Measurements from ENCODE around the gene MED19.
A peak's percentile ranks its signal among the peaks of the same experiment; 100 is the strongest.
"Not testable (repeated sequence)": the region's sequence is repeated elsewhere in the genome, so short reads cannot be mapped to it uniquely, and the experiment has no call there.

Gene MED19, protein sequence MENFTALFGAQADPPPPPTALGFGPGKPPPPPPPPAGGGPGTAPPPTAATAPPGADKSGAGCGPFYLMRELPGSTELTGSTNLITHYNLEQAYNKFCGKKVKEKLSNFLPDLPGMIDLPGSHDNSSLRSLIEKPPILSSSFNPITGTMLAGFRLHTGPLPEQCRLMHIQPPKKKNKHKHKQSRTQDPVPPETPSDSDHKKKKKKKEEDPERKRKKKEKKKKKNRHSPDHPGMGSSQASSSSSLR

DNA sequence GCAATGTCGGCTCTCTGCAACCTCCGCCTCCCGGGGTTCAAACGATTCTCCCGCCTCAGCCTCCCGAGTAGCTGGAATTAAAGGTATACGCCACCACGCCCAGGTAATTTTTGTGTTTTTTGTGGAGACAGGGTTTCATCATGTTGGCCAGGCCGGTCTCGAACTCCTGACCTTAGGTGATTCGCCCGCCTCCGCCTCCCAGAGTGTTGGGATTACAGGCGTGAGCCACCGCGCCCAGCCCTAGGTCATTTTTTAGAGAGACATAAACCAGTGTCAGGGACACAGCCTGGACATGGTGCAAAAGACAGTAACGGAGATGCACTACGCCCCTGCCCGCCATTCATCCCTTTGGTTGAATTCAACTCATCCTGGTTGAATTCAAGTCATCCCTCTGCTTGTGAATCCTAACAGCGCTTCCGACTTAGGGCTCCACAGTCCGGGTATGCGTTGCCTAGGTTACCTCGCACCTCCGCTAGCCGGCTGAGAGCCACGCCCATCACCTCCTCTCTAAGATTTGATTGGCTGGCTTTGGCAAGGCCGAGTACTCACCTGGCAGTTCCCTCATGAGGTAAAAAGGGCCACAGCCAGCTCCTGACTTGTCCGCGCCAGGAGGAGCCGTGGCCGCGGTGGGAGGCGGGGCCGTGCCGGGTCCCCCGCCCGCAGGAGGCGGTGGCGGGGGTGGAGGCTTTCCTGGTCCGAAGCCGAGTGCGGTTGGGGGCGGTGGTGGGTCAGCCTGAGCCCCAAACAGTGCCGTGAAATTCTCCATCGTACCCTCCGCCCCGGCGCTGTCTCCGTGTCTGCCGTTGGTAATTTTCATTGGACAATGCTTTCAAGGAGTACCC, at the start of gene MED19:
TSS of gene MED19 (minus strand) at position 802 of the 842 bp plus-strand sequence. CDS start at position 766, 36 bp downstream.
- peak; percentile 86 for DNase-seq

DNA sequence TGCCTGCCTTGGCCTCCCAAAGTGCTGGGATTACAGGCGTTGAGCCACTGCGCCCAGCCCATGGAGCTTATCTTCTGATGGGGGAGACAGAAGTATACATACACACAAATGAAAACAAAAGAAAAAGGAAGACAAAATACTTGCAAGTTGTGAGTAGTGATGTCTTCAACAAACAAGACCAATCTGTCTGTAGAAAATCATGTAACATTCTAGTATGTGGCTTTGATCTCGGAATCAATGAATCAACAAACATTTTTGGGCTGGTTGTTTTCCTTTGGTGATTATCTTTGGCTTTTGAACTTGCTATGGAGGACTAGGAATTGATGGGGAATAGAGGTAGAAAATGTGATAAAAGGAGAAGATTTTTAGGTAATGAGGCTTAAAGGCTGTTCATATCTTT, 46.2 kb upstream of the MED19 start:
- no peak for DNase-seq

DNA sequence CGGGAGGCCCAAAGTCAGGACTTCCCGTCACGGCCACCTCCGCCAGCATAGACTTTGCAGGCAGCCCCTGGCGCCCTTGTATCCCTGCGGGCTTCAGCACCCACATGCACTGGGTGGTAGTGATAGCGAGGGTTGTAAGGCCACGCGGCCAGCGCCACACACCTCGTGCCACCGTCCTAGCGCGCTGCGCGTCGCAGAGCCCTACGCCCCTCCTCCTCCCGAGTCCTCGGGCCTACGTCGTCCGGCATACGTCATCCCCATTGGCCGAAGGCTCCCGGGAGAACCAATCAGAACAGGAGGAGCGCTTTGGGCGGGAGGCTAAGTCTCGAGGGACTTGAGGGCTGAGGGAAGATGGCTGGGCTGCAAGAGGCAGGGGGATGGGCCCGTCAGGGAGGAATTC, 40.9 kb upstream of the MED19 start:
- no peak for DNase-seq

DNA sequence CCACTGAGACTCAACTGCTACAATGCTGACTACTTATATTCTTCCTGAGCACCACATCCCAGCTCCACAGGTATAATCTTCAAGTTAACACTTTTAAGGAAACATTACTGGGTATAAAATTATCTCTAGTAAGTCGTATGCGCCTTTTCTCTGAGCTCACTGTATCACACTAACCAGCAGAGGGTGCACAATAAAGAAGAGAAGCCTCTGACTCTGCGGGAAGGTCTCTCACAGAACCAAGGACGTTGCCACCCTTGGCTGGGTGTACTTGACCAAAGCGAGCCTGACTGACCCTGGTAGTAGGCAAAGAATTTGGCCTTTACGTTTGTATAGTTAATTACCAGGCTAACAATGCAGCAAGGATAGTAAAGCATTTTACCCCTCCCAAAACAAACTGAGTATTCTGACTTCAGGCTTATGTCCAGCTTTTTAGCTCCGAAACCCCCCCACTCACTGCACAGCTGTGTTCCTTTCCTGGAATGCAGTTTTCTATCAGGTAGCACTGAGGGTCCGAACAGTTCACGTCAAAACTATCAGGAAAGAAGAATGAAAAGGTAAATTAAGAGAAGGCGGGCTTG, 39.8 kb upstream of the MED19 start, which contains the start of gene BTBD18:
TSS of gene BTBD18 (minus strand) at position 144 of the 578 bp plus-strand sequence. CDS start 631 bp downstream, outside the sequence.
- DNase-seq: no peak

DNA sequence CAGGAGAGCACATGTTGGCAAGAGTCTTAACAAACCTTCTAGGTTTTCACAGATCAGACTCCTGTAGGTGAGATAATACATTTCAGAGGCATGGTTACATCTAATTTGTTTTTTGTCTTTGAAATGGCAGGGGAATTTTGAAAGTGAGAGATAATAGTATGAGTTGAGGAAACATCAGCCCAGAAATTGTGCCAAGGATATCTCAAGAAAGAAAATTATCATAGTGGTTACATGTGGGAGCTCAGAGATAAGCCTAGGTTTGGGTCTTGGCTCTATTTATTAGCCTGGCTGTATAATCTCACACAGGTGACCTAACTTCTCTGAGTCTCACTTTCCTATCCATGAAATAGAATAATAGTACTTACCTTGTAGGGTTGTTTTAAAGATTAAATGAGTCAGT, 39.2 kb upstream of the MED19 start:
- DNase-seq: no peak

DNA sequence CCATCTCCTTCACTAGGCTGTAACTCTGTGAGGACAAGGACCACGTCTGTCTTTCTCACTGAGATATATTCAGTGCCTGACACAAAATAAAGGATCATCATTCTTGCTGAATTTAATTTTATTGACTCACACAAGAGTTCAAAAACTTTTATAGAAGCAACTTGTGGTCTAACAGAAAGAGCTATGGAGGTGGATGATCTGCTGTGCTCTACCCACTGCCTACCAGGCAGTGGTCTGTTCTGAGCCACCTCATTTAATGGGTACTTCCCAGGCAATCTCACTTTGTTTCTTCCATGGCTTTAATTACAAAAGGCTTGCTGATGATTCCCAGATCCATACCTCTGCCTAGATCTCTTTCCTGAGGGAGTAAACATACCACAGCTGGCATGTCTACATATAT, 34.9 kb upstream of the MED19 start:
- DNase-seq: no peak

DNA sequence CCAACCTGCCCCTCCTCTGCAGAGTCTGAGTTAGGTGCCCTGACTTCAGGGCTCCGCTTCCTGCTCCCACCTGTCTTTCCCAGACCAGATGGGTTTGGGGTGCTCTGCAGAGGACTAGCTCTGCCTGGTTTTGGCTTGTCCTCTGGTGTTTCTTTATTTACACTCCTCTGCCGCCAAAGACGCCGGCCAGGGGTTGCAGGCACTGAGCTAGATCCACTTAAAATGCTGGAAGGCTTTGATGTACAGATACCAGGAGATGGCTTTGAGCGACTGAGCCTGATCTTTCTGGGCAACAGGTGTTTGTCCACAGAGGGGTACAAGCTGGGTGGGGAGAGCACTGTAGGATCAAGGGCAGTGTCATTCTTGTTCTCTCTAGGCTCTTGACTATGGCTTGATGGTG, 33.2 kb upstream of the MED19 start:
- DNase-seq: no peak

DNA sequence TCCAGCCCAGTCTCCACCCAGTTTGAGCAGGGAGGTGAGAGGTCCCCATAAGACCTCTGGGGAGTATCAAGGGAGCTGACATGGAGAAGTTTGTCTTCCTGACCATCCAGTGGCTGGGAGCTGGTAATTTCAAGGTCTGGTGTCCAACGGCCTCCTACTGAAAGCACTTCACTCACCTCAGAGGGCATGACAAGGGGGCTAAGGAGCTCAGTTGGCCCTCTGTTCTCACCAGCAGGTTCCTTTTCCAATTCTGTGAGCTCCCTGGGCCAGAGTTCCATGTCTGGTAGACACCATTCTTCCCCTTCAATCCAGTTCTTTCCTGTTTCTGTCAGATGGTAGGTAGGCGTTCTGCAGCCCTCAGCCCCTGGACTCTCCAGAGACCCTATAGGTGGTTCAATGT, 32.3 kb upstream of the MED19 start:
- no peak for DNase-seq

DNA sequence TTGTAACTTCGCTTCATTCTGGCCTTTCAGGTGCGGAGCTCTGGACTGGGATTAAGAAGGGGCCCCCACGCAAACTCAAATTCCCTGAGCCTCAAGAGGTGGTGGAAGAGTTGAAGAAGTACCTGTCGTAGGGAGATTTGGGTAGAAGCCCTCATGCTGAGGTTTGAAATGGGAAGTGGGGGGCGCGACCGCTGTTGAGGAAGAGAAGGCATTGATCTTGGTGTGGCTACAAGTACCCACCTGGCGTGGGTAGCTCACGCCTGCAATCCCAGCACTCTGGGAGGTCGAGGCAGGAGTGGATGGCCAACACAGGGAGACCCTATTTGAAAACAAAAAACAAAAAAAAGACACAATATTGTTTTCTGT, 30.1 kb upstream of the MED19 start:
- no peak for DNase-seq

DNA sequence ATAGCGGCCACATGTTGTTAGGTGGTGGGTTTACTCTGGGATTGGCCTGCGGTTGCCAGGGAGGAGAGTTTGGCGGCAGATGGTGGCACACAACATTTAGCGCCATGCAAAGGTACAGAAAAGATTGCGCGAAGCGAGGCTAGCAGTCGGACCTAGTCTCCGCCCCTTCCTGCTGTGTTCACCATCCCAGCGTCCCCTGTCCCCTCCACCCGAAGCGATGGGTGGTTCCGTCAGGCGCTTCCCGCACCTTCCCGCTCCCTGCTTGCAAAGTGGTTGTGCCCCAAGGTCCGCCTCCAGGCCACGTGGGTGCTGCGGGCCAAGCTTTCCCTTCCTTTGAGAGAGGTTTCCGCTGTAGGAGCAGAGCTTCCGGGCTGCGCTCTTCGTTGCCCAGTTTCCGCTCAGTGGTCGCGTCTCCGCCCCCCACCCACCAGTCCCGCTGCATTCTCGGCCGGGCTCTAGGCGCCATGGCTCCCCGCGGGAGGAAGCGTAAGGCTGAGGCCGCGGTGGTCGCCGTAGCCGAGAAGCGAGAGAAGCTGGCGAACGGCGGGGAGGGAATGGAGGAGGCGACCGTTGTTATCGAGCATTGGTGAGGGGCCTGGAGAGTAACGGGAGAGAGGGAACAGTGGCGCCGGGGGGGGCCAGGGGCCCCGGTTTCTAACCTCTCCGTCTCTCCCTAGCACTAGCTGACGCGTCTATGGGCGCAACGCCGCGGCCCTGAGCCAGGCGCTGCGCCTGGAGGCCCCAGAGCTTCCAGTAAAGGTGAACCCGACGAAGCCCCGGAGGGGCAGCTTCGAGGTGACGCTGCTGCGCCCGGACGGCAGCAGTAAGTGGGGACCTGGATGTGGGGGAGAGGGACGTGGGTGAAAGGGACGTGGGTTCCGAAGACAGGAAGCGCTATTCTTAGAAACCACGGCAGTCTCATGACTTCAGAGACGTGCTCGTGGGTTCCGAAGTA, 29.4 kb upstream of the MED19 start, which contains the start of gene SELENOH:
TSS of gene SELENOH (plus strand) at position 360 of the 955 bp plus-strand sequence. CDS start at position 465, 105 bp downstream.
- peak; percentile 91 for DNase-seq

DNA sequence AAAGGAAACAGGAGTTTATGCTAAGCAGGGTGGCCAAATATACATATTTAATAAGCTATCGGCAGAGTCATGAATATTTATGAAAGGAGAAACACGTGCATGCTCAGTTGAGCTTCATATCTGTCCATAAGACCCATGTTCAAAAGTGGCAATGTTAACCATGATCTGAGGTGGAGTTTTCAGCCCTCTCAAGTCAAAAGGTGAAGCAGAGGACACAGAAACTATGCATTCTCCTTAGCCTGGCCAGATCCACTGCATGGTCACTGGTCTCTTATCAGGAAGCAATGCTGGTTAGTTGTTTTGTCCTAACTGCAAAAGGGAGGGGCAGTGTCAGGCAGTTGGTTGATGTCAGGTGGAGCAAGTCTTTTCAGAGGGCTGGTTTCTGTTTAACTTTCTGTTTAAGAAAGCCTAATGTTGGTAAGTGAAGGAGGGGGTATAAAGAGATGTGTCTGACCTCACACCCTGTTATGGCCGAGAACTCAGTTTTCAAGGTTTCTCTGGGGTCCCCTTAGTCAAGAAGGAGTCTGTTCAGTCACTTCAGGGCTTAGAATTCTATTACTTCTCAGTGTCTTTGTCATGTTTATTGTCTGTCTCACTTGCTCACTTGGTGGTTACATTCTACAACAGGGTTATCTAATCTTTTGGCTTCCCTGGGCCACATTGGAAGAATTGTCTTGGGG, 23.7 kb upstream of the MED19 start:
- DNase-seq: no peak

DNA sequence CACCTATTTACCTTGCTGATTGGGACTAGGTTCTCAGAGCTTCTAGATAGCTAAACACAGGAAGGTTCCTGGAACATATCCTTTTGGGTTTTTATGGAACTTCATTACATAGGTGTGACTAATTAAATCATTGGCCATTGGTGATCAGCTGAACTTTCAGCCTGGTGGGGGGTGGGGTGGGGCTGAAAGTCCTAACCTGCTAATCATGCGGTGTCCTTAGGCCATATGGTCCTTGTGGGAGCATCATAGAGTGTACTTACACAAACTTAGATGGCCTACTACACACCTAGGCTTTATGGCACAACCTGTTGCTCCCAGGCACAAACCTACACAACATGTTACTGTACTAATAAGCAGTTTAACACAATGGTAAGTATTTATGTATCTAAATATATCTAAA, 20.6 kb upstream of the MED19 start:
- no peak for DNase-seq

DNA sequence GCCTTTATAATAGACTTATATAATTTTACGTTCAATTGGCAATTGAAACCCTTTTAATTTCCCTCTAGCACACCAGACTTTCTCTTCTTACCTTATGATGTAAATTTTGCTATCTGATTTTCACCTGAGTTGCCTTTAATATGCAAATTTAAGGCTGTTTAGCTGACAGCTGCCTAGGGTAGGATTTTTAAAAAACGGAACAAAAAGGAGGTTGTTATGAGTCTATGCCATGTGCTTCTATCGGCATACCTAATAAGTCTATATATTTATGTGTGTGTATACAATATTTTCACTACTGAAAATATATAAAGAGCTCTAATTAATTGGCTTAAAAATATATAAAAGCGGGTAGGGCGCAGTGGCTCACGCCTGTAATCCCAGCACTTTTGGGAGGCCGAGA, 17.5 kb upstream of the MED19 start:
- DNase-seq: no peak

DNA sequence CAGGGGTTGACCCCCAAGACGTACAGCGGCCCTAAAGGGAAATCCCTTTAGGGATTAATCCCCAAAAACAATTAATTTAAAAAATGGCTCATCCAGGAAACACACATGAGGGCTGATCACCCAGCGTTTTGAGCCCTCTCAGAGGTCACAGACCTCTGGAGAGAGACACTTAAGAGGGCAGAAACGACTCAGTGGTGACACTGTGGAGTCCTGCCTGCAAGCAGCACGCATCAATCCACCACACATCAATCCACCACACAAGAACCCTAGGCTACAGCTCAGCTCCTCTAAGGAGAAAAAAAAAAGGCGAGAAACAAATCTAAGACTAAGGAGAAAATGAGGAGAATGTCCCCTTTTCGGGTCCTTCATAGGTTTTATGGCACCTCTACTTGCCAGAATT, 16.8 kb upstream of the MED19 start:
- no peak for DNase-seq

DNA sequence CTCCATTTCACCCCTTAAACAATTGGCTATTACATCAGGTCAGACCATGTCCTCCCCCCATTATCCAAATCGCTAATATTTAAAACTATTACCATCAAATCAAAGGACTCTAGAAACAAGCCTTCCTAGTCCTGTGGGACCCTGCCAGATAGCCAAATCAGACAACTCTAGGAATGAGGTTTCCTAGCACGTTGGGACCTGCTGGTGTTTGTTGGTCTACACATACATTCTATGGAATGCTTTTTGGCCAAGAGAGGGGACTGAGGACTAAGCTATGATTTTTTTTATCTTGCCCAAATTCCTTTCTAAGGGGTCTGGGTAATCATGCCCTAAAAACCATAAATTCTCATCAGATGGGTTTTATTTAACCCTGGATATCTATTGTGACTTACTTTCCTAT, 15.2 kb upstream of the MED19 start:
- no peak for DNase-seq

DNA sequence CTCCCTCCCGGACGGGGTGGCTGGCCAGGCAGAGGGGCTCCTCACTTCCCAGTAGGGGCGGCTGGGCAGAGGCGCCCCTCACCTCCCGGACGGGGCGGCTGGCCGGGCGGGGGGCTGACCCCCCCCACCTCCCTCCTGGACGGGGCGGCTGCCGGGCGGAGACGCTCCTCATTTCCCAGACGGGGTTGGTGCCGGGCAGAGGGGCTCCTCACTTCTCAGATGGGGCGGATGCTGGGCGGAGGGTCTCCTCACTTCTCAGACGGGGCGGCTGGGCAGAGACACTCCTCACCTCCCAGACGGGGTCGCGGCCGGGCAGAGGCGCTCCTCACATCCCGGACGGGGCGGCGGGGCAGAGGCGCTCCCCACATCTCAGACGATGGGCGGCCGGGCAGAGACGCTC, 4.7 kb upstream of the MED19 start:
- not testable (repeated sequence) for DNase-seq

DNA sequence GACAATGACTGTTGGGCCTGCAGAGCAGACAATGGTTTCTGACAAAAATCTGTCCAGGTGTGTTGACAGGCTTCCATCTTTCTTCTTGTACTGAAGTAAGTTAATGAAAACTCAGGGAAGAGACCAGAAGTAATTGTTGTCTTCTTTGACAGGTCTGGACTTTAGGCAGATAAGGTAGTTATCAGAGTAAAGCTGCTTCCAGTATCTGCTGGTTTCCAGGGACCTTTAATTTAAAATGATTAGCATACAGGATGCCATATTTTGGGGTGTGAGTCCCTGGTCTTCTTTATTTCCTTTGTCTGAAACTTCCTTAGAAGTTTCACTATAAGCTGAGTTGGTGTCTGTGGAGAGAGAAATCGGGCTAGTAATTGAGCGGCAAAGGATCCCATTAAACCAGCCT, 1.8 kb upstream of the MED19 start:
- DNase-seq: no peak

DNA sequence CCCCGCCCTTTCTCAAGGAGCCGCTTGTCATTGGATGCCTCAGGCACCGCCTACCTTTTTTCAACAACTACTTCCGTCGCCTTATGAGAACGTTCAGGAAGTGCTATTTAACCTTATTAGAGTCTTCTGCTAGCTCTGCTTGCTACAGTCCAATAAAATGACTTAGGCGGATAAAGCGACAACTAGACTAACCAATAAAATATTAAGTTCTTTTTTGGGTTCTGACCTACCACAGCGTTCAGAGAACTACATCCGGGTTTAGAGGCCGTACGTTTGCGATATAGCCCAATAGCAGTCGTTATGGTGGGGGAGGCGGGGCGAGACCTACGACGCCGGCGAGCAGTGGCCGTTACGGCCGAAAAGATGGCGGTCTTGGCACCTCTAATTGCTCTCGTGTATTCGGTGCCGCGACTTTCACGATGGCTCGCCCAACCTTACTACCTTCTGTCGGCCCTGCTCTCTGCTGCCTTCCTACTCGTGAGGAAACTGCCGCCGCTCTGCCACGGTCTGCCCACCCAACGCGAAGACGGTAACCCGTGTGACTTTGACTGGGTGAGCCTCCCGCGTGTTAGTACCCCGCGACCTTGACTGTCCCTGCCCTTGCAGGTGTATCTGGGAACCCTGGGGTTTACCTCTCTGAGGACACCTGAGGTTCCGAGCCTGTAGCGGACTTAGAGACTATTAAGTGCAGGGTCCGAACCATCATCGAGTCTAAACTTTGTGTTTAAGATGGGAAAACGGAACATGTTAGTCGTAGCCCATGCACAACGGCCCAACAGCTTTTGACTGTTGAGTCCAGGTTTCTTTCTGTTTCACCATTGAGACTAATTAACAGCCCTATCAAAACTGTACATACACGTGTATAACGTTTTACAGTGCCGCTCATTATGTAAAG, 488 bp upstream of the MED19 start, which contains the start of gene TMX2:
TSS of gene TMX2 (plus strand) at position 338 of the 895 bp plus-strand sequence. CDS start at position 364, 26 bp downstream.
- DNase-seq: peak; percentile 93

DNA sequence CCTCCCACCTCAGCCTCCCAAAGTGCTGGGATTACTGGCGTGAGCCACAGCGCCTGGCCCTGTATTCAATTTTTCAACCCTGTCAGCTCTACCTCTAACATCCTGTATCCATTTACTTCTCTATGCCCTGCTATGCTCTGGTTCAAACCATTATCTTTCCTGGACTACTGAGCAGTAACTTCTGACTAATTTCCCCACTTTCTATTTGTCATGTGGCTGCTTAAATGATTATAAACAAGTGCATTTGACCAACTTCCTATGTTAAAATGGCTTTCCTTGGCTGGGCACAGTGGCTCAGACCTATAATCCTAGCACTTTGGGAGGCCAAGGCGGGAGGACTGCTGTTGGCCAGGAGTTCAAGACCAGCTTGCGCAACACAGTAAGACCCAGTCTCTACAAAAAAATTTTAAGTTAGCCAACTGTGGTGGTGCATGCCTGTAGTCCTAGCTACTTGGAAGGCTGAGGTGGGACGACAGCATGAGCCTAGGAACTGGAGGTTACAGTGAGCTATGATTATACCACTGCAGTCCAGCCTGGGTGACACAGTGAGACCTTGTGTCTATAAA, 2.1 kb downstream of the MED19 start:
- no peak for DNase-seq

DNA sequence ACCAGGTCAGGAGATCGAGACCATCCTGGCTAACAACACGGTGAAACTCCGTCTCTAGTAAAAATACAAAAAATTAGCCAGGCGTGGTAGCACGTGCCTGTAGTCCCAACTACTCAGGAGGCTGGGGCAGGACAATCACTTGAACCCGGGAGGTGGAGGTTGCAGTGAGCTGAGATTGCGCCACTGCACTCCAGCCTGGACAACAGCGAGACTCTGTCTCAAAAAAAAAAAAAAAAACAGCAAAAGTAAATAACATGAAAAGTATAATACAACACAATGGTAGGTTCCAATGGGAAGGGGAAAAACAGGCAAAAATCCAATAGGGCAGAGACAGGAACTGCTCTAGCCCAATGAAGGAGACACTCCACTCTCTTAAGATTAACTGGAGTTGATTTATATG, 6.6 kb downstream of the MED19 start:
- not testable (repeated sequence) for DNase-seq

DNA sequence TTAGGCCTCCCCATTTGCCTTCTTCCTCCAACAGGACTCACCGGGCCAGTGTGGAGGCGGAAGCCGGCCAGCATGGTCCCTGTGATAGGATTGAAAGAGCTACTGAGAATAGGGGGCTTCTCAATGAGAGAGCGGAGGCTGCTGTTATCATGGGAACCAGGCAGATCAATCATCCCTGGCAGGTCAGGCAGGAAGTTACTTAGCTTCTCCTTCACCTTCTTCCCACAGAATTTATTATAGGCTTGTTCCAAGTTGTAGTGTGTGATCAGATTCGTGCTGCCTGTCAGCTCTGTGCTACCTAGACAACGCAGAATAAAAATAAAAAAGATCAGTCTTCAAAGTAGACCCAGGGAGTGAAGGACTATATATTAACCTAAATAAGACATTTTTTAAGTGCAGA, 7.1 kb downstream of the MED19 start:
- DNase-seq: no peak

Data from CD4-positive, alpha-beta T cell treated with Interferon gamma for 1 hour (primary cell).